Fibroblast of skin of right quadriceps (primary cell): Measurements from ENCODE around the gene SLC45A2.

Experiments used
- DNase-seq: peaks from one replicate; pipeline ENCODE4 v3.0.0-alpha.2; 2013

The SLC45A2 gene

GRCh38 chr5:33906248-33906647 lies 78.2 kb downstream of the SLC45A2 start:
- DNase-seq, result peak; percentile 9

GRCh38 chr5:33905381-33905780 lies 79.1 kb downstream of the SLC45A2 start:
- DNase-seq, result peak; percentile 5

DNA sequence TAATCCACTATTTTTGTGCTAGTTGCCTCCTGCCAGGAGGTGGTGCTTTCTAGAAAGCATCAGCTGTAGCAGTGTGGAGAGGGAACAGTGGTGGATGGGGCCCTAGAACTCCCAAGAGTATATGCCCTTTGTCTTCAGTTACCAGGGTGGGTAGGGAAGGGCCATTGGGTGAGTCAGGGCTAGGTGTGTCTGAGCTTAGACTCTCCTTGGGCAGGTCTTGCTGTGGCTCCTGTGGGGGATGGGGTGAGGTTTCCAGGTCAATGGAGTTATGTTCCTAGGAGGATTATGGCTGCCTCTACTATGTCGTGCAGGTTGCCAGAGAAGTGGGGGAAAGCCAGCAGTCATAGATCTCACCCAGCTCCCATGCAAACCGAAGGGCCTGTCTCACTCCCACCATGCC lies 81.4 kb downstream of the SLC45A2 start:
- DNase-seq, result no peak

DNA sequence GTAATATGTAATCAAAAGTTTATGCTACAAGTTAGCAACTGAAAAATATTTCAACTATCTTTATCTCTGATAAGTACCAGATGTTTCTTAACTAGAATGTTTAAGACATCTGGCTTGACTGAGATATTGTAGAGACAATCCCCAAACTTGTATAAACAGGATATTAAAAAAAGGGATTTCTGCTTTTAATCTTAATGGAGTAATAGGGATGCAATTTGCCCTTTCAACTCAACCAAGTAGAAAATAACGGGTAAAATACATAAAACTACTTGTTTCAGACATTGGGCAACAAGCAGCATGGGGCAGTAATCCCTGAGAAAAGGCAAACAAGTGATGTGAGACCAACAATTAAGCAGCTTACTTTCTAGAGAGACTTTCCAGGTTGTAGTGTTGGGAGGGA lies 83.3 kb downstream of the SLC45A2 start:
- peak; percentile 53 for DNase-seq
